HepG2 (cell line): ENCODE measurements around the gene TMEM31. TPM values are rescaled to one million over a fixed set of nuclear protein-coding genes. Genes with fewer than 3 reads are reported as not detected.

Experiments
- ATAC-seq: fragments of 200-7000 bp; cut with Tn5 transposase; 3 replicates; pipeline ENCODE4 v1.9.1; 2020; ENCODE audit warnings: mild to moderate bottlenecking, moderate library complexity
- BruUV-seq: library from RNA; stranded (reverse); fragments of 400-500 nt; replicated peaks from 2 replicates; lab custom pipeline; 2021; lab: Mats Ljungman, UMichigan
- CTCF ChIA-PET: fragments of 300-600 bp; formaldehyde crosslinking; extraction: SDS; loops from one replicate; lab custom pipeline; 2021; ENCODE audit warnings: low total read pairs, inconsistent platforms, low intra/inter-chr PET ratio; lab: Yijun Ruan, JAX
- POLR2A ChIA-PET: fragments of 350-600 bp; sonication (Branson Sonifier 250); formaldehyde crosslinking; loops from one replicate; lab custom pipeline; 2020; ENCODE audit warnings: antibody characterized with exemption, inconsistent platforms; lab: Yijun Ruan, JAX
- DNase-seq: peaks from one replicate; pipeline ENCODE4 v3.0.0-alpha.2; 2015; ENCODE audit warnings: low spot score
- FAIRE-seq: peaks from 3 replicates; lab custom pipeline; 2011; peaks lifted over from hg19 to GRCh38; lab: Jason Lieb, UNC
- H2AFZ ChIP-seq: one replicate; pipeline ENCODE4 v1.6.1; 2011; ENCODE audit warnings: low read length, inconsistent platforms
- H3K27ac ChIP-seq: fragments of 300-600 bp; 3 replicates; pipeline ENCODE4 v1.8.0; 2011; ENCODE audit warnings: mixed run types, mild to moderate bottlenecking, mixed read lengths, low read length, inconsistent platforms; ENCODE audit not compliant: insufficient read depth; ENCODE audit errors: extremely low read length
- H3K27me3 ChIP-seq, 2 experiments: fragments of 200-600 bp in 1 of 2; 2 replicates in 1 of 2; 3 replicates in 1 of 2; pipeline versions ENCODE4 v1.6.0 to v1.8.0; 2011; ENCODE audit warnings: low read length in 2 of 2, mild to moderate bottlenecking in 2 of 2, moderate library complexity in 2 of 2, inconsistent platforms in 1 of 2; ENCODE audit not compliant: insufficient read depth in 2 of 2, control insufficient read depth in 1 of 2
- H3K36me3 ChIP-seq, 2 experiments: fragments of 200-600 bp in 1 of 2; replicated peaks in 1 of 2; 2 replicates in 1 of 2; 3 replicates in 1 of 2; pipeline versions ENCODE4 v1.5.1 to v1.8.0; 2011; ENCODE audit warnings: low read length in 2 of 2, inconsistent platforms in 1 of 2; ENCODE audit not compliant: insufficient read depth in 2 of 2, control insufficient read depth in 1 of 2
- H3K4me1 ChIP-seq: 2 replicates; pipeline ENCODE4 v1.5.1; 2012; ENCODE audit warnings: low read length, inconsistent platforms; ENCODE audit not compliant: insufficient read depth
- H3K4me2 ChIP-seq: 2 replicates; pipeline ENCODE4 v1.6.0; 2011; ENCODE audit warnings: low read depth, low read length, inconsistent platforms
- H3K4me3 ChIP-seq, 3 experiments: fragments of 200-600 bp in 1 of 3; sonication (generic), shearing (Covaris generic) in 1 of 3; replicated peaks in 1 of 3; 2 replicates each; pipeline ENCODE4 v1.5.1; 2011 to 2016; ENCODE audit warnings: low read length in 3 of 3, inconsistent platforms in 2 of 3, low read depth in 2 of 3, mild to moderate bottlenecking in 2 of 3, control low read depth in 1 of 3, mixed read lengths in 1 of 3; ENCODE audit not compliant: insufficient read depth in 1 of 3
- H3K79me2 ChIP-seq: one replicate; pipeline ENCODE4 v1.6.1; 2011; ENCODE audit warnings: low read length, inconsistent platforms; ENCODE audit not compliant: insufficient read depth
- H3K9ac ChIP-seq: 2 replicates; pipeline ENCODE4 v1.6.0; 2011; ENCODE audit warnings: mild to moderate bottlenecking, low read depth, low read length, inconsistent platforms; ENCODE audit not compliant: insufficient read depth
- H3K9me3 ChIP-seq: 2 replicates; pipeline ENCODE4 v1.5.1; 2012; ENCODE audit warnings: mild to moderate bottlenecking, low read length
- H4K20me1 ChIP-seq: 2 replicates; pipeline ENCODE4 v1.6.0; 2011; ENCODE audit warnings: inconsistent platforms, mild to moderate bottlenecking, low read length, moderate library complexity; ENCODE audit not compliant: insufficient read depth
- ARNT2 ChIP-seq: sonication (generic); formaldehyde crosslinking; IDR thresholded peaks from 2 replicates; pipeline ENCODE4 v1.8.0; 2022; ENCODE audit warnings: mild to moderate bottlenecking, low read depth, missing genetic modification reagents, moderate library complexity
- BRD4 ChIP-seq: sonication (generic); formaldehyde crosslinking; IDR thresholded peaks from 2 replicates; pipeline ENCODE4 v1.4.0; 2020; ENCODE audit warnings: missing genetic modification reagents
- CC2D1A ChIP-seq: sonication (generic); formaldehyde crosslinking; IDR thresholded peaks from 2 replicates; pipeline ENCODE4 v1.8.1; 2023; ENCODE audit warnings: mild to moderate bottlenecking, missing genetic modification reagents
- CHCHD3 ChIP-seq: sonication (generic); formaldehyde crosslinking; IDR thresholded peaks from 2 replicates; pipeline ENCODE4 v1.8.0; 2022; ENCODE audit warnings: mild to moderate bottlenecking, missing genetic modification reagents, moderate library complexity
- GFI1 ChIP-seq: sonication (generic); formaldehyde crosslinking; IDR thresholded peaks from 2 replicates; pipeline ENCODE4 v1.5.0; 2020; ENCODE audit warnings: missing genetic modification reagents, mild to moderate bottlenecking, borderline replicate concordance
- KLF16 ChIP-seq, 2 experiments: sonication (generic) in 1 of 2; formaldehyde crosslinking in 1 of 2; IDR thresholded peaks; 2 replicates each; pipeline versions ENCODE4 v1.6.1 to v1.8.0; 2016 to 2023; ENCODE audit warnings: missing genetic modification reagents in 2 of 2, missing compliant biosample characterization in 1 of 2
- NFKBIZ ChIP-seq: IDR thresholded peaks from 2 replicates; pipeline ENCODE4 v1.6.1; 2018; ENCODE audit warnings: missing genetic modification reagents, missing compliant biosample characterization
- NONO ChIP-seq, 2 experiments: fragments of 450-650 bp in 1 of 2; sonication (generic) in 1 of 2; formaldehyde crosslinking in 1 of 2; IDR thresholded peaks in 1 of 2; conservative IDR thresholded peaks in 1 of 2; 2 replicates each; pipeline versions ENCODE4 v1.6.1 to v1.8.0; 2017 to 2022; ENCODE audit warnings: mild to moderate bottlenecking in 1 of 2, missing genetic modification reagents in 1 of 2, moderate library complexity in 1 of 2
- RARG ChIP-seq: sonication (generic); formaldehyde crosslinking; IDR thresholded peaks from 2 replicates; pipeline ENCODE4 v1.4.0; 2020; ENCODE audit warnings: low read depth, mild to moderate bottlenecking, missing genetic modification reagents
- SP140L ChIP-seq: sonication (generic); formaldehyde crosslinking; IDR thresholded peaks from 2 replicates; pipeline ENCODE4 v1.4.0; 2020; ENCODE audit warnings: missing genetic modification reagents, borderline replicate concordance
- ZNF234 ChIP-seq: sonication (generic); formaldehyde crosslinking; conservative IDR thresholded peaks from 2 replicates; pipeline ENCODE4 v1.5.1; 2020; ENCODE audit warnings: mild to moderate bottlenecking, missing genetic modification reagents
- ZNF33A ChIP-seq: sonication (generic); formaldehyde crosslinking; IDR thresholded peaks from 2 replicates; pipeline ENCODE4 v1.5.1; 2020; ENCODE audit warnings: missing genetic modification reagents, mild to moderate bottlenecking, moderate library complexity, borderline replicate concordance
- ZNF33B ChIP-seq: sonication (generic); formaldehyde crosslinking; IDR thresholded peaks from 2 replicates; pipeline ENCODE4 v1.5.1; 2020; ENCODE audit warnings: mild to moderate bottlenecking, missing genetic modification reagents
- ZNF382 ChIP-seq: sonication (generic); formaldehyde crosslinking; IDR thresholded peaks from 2 replicates; pipeline ENCODE4 v1.5.0; 2020; ENCODE audit warnings: missing genetic modification reagents, mild to moderate bottlenecking, borderline replicate concordance
- ZNF562 ChIP-seq: sonication (generic); formaldehyde crosslinking; IDR thresholded peaks from 2 replicates; pipeline ENCODE4 v1.8.0; 2022; ENCODE audit warnings: missing genetic modification reagents, borderline replicate concordance
- in situ Hi-C: cut with HindIII; loops from 2 replicates; pipeline ENCODE4 v1.10.0; 2017; ENCODE audit warnings: low pct_unique_long_range_greater_than_20kb; ENCODE audit not compliant: extremely low pct_ligation_motif_present
- intact Hi-C: fragments of 100-400 bp; cut with micrococcal nuclease; formaldehyde crosslinking; loops from one replicate; pipeline ENCODE4 v1.10.0; 2022; ENCODE audit not compliant: unreplicated experiment
- polyA plus RNA-seq, 8 experiments: library from polyadenylated mRNA; depleted of rRNA in 3 of 8; stranded (reverse) in 7 of 8; unstranded in 1 of 8; fragments of >200 nt; fragmentation: Illumina TruSeq in 4 of 8; extraction: Trizol in 4 of 8; gene quantifications; 2 replicates each; pipeline versions ENCODE4 v1.2.1 to v1.2.3, GENCODE V29; 2011 to 2016; ENCODE audit warnings: low read depth in 4 of 8, missing spikeins in 1 of 8, mixed read lengths in 1 of 8; ENCODE audit not compliant: insufficient read depth in 1 of 8
- total RNA-seq, 5 experiments: library from RNA; depleted of rRNA; stranded (reverse); fragments of >200 nt; fragmentation: Illumina TruSeq; extraction: Trizol; gene quantifications; 2 replicates each; pipeline ENCODE4 v1.2.3, GENCODE V29; 2016; ENCODE audit warnings: low read depth in 1 of 5
- TF ChIP-seq, protein P1 (sequence below): sonication (generic); formaldehyde crosslinking; IDR thresholded peaks from 2 replicates; pipeline ENCODE4 v1.9.0; 2021; ENCODE audit warnings: missing genetic modification reagents, borderline replicate concordance
- TF ChIP-seq, protein P2 (sequence below): sonication (generic); formaldehyde crosslinking; IDR thresholded peaks from 2 replicates; pipeline ENCODE4 v1.4.0; 2020; ENCODE audit warnings: missing genetic modification reagents
- TF ChIP-seq, protein P3 (sequence below): sonication (generic); formaldehyde crosslinking; IDR thresholded peaks from 2 replicates; pipeline ENCODE4 v1.4.0; 2020; ENCODE audit warnings: mild to moderate bottlenecking, missing genetic modification reagents, borderline replicate concordance
- TF ChIP-seq, protein P4 (sequence below): sonication (generic); formaldehyde crosslinking; IDR thresholded peaks from 2 replicates; pipeline ENCODE4 v1.8.0; 2022; ENCODE audit warnings: mild to moderate bottlenecking, missing genetic modification reagents, moderate library complexity

The TMEM31 gene
- total and polyA plus RNA-seq, 2 of the 13 experiments (the other 11 are each of a cell fraction or from before 2014, with no cell fraction given), result 0.16 TPM; not detected in 1

DNA sequence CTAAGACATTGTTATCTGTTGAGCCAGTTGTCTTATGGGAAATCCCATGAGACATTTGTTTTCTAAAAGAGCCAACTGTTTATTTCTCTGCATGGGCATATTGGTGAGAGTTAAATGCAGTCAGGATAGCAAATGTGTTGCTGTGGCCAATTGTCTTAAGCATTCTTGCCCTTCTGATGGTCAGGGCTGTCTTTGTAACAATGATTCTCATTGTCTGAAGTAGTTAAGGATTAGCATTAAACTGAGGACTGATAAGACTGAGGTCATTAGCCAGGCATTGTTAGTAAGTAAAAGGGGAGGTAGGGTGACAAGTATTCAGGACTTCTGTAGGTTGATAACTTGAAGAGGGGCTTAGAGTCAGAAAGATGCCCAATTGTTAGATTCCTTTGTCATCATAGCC, 13.0 kb upstream of the TMEM31 start:
- Histone ChIP-seq H3K4me2 (no peak overlapping the region), H3K27me3 (no peaks in the 10 kb centered on the region), H3K27ac (no peak overlapping the region), H4K20me1 (no peaks in the 10 kb centered on the region), H3K9me3 (no peaks in the 10 kb centered on the region), H2AFZ (no peak overlapping the region), H3K79me2 (no peaks in the 10 kb centered on the region), H3K36me3 (no peaks in the 10 kb centered on the region), H3K9ac (no peak overlapping the region), H3K4me1 (peaks cover 7% of the 10 kb centered on the region; the same call in 1 of the 2 replicates), H3K4me3 (no peak overlapping the region)
- CTCF ChIA-PET, result no interaction called here
- DNase-seq, result no peak
- no peak for FAIRE-seq
- BruUV-seq, result no TSS peak
- POLR2A ChIA-PET, result no interaction called here
- in situ Hi-C loops (loop anchor here (25.0 kb wide), 1 partner anchor 465 kb away; the partner anchor contains the start of genes FAM199X and SLC25A53), intact Hi-C loops (no loop called here)
- no peak for ATAC-seq
- TF ChIP-seq NONO (IDR thresholded peaks at IDR 0.05) (no peak), NONO (CRISPR knock-in tag; conservative IDR thresholded peaks at IDR 0.05) (no peak), NFKBIZ (CRISPR knock-in tag) (no peak), GFI1 (CRISPR knock-in tag) (no peak), ZNF562 (CRISPR knock-in tag) (no peak), CHCHD3 (no peak), ZNF234 (CRISPR knock-in tag) (no peak), ZNF382 (CRISPR knock-in tag) (no peak), SP140L (no peak), ZNF33B (CRISPR knock-in tag) (no peak), CC2D1A (CRISPR knock-in tag) (no peak), BRD4 (CRISPR knock-in tag) (no peak), KLF16 (CRISPR knock-in tag; IDR thresholded peaks at IDR 0.05) (no peak), RARG (CRISPR knock-in tag) (no peak), ZNF33A (CRISPR knock-in tag) (no peak), ARNT2 (CRISPR knock-in tag) (no peak)
- TF ChIP-seq, protein P1, sequence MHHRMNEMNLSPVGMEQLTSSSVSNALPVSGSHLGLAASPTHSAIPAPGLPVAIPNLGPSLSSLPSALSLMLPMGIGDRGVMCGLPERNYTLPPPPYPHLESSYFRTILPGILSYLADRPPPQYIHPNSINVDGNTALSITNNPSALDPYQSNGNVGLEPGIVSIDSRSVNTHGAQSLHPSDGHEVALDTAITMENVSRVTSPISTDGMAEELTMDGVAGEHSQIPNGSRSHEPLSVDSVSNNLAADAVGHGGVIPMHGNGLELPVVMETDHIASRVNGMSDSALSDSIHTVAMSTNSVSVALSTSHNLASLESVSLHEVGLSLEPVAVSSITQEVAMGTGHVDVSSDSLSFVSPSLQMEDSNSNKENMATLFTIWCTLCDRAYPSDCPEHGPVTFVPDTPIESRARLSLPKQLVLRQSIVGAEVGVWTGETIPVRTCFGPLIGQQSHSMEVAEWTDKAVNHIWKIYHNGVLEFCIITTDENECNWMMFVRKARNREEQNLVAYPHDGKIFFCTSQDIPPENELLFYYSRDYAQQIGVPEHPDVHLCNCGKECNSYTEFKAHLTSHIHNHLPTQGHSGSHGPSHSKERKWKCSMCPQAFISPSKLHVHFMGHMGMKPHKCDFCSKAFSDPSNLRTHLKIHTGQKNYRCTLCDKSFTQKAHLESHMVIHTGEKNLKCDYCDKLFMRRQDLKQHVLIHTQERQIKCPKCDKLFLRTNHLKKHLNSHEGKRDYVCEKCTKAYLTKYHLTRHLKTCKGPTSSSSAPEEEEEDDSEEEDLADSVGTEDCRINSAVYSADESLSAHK (CRISPR knock-in tag), result no peak
- TF ChIP-seq, protein P2, sequence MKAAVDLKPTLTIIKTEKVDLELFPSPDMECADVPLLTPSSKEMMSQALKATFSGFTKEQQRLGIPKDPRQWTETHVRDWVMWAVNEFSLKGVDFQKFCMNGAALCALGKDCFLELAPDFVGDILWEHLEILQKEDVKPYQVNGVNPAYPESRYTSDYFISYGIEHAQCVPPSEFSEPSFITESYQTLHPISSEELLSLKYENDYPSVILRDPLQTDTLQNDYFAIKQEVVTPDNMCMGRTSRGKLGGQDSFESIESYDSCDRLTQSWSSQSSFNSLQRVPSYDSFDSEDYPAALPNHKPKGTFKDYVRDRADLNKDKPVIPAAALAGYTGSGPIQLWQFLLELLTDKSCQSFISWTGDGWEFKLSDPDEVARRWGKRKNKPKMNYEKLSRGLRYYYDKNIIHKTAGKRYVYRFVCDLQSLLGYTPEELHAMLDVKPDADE, result no peak
- TF ChIP-seq, protein P3, sequence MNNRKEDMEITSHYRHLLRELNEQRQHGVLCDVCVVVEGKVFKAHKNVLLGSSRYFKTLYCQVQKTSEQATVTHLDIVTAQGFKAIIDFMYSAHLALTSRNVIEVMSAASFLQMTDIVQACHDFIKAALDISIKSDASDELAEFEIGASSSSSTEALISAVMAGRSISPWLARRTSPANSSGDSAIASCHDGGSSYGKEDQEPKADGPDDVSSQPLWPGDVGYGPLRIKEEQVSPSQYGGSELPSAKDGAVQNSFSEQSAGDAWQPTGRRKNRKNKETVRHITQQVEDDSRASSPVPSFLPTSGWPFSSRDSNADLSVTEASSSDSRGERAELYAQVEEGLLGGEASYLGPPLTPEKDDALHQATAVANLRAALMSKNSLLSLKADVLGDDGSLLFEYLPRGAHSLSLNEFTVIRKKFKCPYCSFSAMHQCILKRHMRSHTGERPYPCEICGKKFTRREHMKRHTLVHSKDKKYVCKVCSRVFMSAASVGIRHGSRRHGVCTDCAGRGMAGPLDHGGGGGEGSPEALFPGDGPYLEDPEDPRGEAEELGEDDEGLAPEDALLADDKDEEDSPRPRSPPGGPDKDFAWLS (CRISPR knock-in tag), result no peak
- TF ChIP-seq, protein P4, sequence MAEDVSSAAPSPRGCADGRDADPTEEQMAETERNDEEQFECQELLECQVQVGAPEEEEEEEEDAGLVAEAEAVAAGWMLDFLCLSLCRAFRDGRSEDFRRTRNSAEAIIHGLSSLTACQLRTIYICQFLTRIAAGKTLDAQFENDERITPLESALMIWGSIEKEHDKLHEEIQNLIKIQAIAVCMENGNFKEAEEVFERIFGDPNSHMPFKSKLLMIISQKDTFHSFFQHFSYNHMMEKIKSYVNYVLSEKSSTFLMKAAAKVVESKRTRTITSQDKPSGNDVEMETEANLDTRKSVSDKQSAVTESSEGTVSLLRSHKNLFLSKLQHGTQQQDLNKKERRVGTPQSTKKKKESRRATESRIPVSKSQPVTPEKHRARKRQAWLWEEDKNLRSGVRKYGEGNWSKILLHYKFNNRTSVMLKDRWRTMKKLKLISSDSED, result no peak
